Measurements from ENCODE around the gene SP3. TPM values are rescaled to one million over a fixed set of nuclear protein-coding genes. Genes with fewer than 3 reads are reported as not detected.

The SP3 gene
- polyA plus RNA-seq, 1 experiment, result 71.8 TPM

GRCh38 chr2:174003720-174004695, 38.8 kb upstream of the SP3 start:
- Histone ChIP-seq H3K4me3 (ENCODE audit: low read depth, low read length) (no peak overlapping the region), H3K9me3 (ENCODE audit: control insufficient read depth, insufficient read depth, low read length) (no peaks in the 10 kb centered on the region), H3K27ac (ENCODE audit: low read depth, low read length) (no peak overlapping the region), H3K27me3 (ENCODE audit: control insufficient read depth, insufficient read depth, low read length) (no peaks in the 10 kb centered on the region)
- no peak for DNase-seq (ENCODE audit: low read depth, low spot score)
- no peak for TF ChIP-seq CTCF (IDR thresholded peaks at IDR 0.05; ENCODE audit: low read depth, low read length)
- POLR2A ChIA-PET, result interaction anchor here (0.7 kb wide), 1 partner anchor 13 kb away, joined by 3 read pairs; no protein-coding TSS in a partner anchor
- CTCF ChIA-PET, result no interaction called here

DNA sequence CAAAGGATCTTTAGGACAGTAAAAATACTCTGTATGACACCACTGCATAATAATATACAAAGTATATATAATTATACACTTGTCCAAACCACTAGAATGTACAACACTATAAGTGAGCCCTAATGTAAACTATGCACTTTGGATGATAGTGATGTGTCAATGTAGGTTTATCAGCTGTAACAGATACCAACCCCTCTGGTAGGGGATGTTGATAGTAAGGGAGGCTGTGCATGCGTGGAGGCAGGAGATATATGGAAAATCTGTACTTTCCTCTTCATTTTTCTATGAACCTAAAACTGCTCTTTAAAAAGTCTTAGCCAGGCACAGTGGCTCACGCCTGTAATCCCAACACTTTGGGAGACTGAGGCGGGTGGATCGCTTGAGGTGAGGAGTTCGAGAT, 37.5 kb upstream of the SP3 start:
- Histone ChIP-seq H3K27me3 (ENCODE audit: control insufficient read depth, insufficient read depth, low read length) (no peaks in the 10 kb centered on the region), H3K9me3 (ENCODE audit: control insufficient read depth, insufficient read depth, low read length) (no peaks in the 10 kb centered on the region), H3K4me3 (ENCODE audit: low read depth, low read length) (no peak overlapping the region), H3K27ac (ENCODE audit: low read depth, low read length) (no peak overlapping the region)
- ChIA-PET POLR2A (no interaction called here), CTCF (interaction anchor here (0.7 kb wide), 1 partner anchor 339 kb away, joined by 4 read pairs; no protein-coding TSS in a partner anchor)
- TF ChIP-seq CTCF (IDR thresholded peaks at IDR 0.05; ENCODE audit: low read depth, low read length), result no peak
- DNase-seq (ENCODE audit: low read depth, low spot score), result no peak

GRCh38 chr2:174001107-174001506, 35.9 kb upstream of the SP3 start:
- POLR2A ChIA-PET, result interaction anchor here (0.7 kb wide), 1 partner anchor 42 kb away, joined by 3 read pairs; no protein-coding TSS in a partner anchor
- Histone ChIP-seq H3K4me3 (ENCODE audit: low read depth, low read length) (no peak overlapping the region), H3K27ac (ENCODE audit: low read depth, low read length) (no peak overlapping the region), H3K27me3 (ENCODE audit: control insufficient read depth, insufficient read depth, low read length) (no peaks in the 10 kb centered on the region), H3K9me3 (ENCODE audit: control insufficient read depth, insufficient read depth, low read length) (no peaks in the 10 kb centered on the region)
- CTCF ChIA-PET, result no interaction called here
- TF ChIP-seq CTCF (IDR thresholded peaks at IDR 0.05; ENCODE audit: low read depth, low read length), result no peak
- no peak for DNase-seq (ENCODE audit: low read depth, low spot score)

DNA sequence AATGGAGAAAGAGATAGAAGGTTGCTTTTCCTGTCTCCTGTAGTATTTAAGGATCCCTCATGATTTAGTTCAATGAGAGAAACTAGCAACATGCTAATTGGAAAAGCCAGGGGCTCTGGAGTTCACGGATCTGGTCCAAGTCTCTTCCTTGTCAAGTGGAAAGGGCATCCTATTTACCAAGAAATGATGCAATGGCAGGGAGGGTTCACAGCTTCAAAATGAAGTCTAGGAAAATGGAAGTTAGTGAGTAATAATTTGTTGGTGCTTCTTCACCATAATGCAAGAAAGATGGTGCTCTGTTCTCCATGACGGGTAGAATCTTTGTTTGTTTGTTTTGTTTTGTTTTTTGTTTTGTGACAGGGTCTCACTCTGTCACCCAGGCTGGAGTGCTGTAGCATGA, 34.6 kb upstream of the SP3 start:
- Histone ChIP-seq H3K4me3 (ENCODE audit: low read depth, low read length) (no peak overlapping the region), H3K27me3 (ENCODE audit: control insufficient read depth, insufficient read depth, low read length) (no peaks in the 10 kb centered on the region), H3K9me3 (ENCODE audit: control insufficient read depth, insufficient read depth, low read length) (no peaks in the 10 kb centered on the region), H3K27ac (ENCODE audit: low read depth, low read length) (no peak overlapping the region)
- no peak for DNase-seq (ENCODE audit: low read depth, low spot score)
- CTCF ChIA-PET, result no interaction called here
- no peak for TF ChIP-seq CTCF (IDR thresholded peaks at IDR 0.05; ENCODE audit: low read depth, low read length)
- POLR2A ChIA-PET, result no interaction called here

GRCh38 chr2:173999272-173999671, 34.1 kb upstream of the SP3 start:
- H3K4me3 ChIP-seq (ENCODE audit: low read depth, low read length), result no peak overlapping the region
- no peaks in the 10 kb centered on the region for H3K9me3 ChIP-seq (ENCODE audit: control insufficient read depth, insufficient read depth, low read length)
- ChIA-PET POLR2A (interaction anchor here (1.7 kb wide), 1 partner anchor 34 kb away, joined by 7 read pairs; no protein-coding TSS in a partner anchor), CTCF (no interaction called here)
- H3K27me3 ChIP-seq (ENCODE audit: control insufficient read depth, insufficient read depth, low read length), result peaks cover 2% of the 10 kb centered on the region
- no peak overlapping the region for H3K27ac ChIP-seq (ENCODE audit: low read depth, low read length)
- DNase-seq (ENCODE audit: low read depth, low spot score), result no peak
- no peak for TF ChIP-seq CTCF (IDR thresholded peaks at IDR 0.05; ENCODE audit: low read depth, low read length)
